Measurements from ENCODE around the gene ZNF436.
"Not testable (repeated sequence)": the region's sequence is repeated elsewhere in the genome, so short reads cannot be mapped to it uniquely, and the experiment has no call there.

Gene ZNF436

GRCh38 chr1:23389837-23390321 is 20.2 kb upstream of the ZNF436 start:
- no peak for DNase-seq

- DNase-seq: no peak
These were observed 17.9 kb upstream of the ZNF436 start for GRCh38 chr1:23387494-23387893.

GRCh38 chr1:23385119-23385621 is 15.5 kb upstream of the ZNF436 start:
- no peak for DNase-seq

GRCh38 chr1:23384312-23385058 is 14.8 kb upstream of the ZNF436 start:
- no peak for DNase-seq

- DNase-seq: no peak
These were observed 14.1 kb upstream of the ZNF436 start for GRCh38 chr1:23383577-23384311.

- DNase-seq: no peak
These were observed 11.7 kb upstream of the ZNF436 start for GRCh38 chr1:23381233-23381885.

- no peak for DNase-seq
These were observed 11.1 kb upstream of the ZNF436 start for GRCh38 chr1:23380719-23381118.

GRCh38 chr1:23380236-23380635 is 10.6 kb upstream of the ZNF436 start:
- not testable (repeated sequence) for DNase-seq

GRCh38 chr1:23376890-23377811 is 7.5 kb upstream of the ZNF436 start:
- DNase-seq: no peak

GRCh38 chr1:23374079-23374735 is 4.6 kb upstream of the ZNF436 start:
- DNase-seq: not testable (repeated sequence)

- no peak for DNase-seq
These were observed 2.6 kb upstream of the ZNF436 start for GRCh38 chr1:23371987-23372880.

- no peak for DNase-seq
These were observed 1.3 kb upstream of the ZNF436 start for GRCh38 chr1:23370709-23371584.

- DNase-seq: no peak
These were observed 683 bp upstream of the ZNF436 start for GRCh38 chr1:23370330-23370708.

- DNase-seq: no peak
These were observed 888 bp downstream of the ZNF436 start for GRCh38 chr1:23368562-23369334.

- DNase-seq: peak; percentile 89
These were observed 1.7 kb downstream of the ZNF436 start for GRCh38 chr1:23367791-23368561.

- DNase-seq: no peak
These were observed 2.2 kb downstream of the ZNF436 start for GRCh38 chr1:23367451-23367790.

- DNase-seq: no peak
These were observed 3.0 kb downstream of the ZNF436 start for GRCh38 chr1:23366598-23366997.

- DNase-seq: no peak
These were observed 3.5 kb downstream of the ZNF436 start for GRCh38 chr1:23366146-23366545.

Data from SIG-M5 (cell line).